GM12801 (cell line): ENCODE results near the gene PAX6.

Experiments used
- CTCF ChIP-seq: IDR thresholded peaks from one replicate; pipeline ENCODE4 v1.5.1; 2011; ENCODE audit warnings: control low read depth; ENCODE audit not compliant: insufficient read length; ENCODE audit errors: extremely low read depth

PAX6 gene

DNA sequence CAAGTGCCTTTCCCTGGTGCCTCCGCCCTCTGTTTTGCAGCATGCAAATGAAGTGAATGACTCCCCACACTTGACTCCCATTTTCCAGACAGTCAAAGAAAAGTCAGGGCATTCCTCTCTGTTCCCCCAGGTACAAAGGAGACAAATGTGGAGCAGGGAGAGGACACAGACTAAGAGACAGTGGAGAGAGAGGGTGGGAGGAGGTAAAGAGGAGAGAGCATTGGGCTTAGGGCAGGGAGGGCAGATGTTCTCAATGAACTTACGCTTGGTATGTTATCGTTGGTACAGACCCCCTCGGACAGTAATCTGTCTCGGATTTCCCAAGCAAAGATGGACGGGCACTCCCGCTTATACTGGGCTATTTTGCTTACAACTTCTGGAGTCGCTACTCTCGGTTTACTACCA, 9.8 kb downstream of the PAX6 start:
- TF ChIP-seq CTCF: no peak

DNA sequence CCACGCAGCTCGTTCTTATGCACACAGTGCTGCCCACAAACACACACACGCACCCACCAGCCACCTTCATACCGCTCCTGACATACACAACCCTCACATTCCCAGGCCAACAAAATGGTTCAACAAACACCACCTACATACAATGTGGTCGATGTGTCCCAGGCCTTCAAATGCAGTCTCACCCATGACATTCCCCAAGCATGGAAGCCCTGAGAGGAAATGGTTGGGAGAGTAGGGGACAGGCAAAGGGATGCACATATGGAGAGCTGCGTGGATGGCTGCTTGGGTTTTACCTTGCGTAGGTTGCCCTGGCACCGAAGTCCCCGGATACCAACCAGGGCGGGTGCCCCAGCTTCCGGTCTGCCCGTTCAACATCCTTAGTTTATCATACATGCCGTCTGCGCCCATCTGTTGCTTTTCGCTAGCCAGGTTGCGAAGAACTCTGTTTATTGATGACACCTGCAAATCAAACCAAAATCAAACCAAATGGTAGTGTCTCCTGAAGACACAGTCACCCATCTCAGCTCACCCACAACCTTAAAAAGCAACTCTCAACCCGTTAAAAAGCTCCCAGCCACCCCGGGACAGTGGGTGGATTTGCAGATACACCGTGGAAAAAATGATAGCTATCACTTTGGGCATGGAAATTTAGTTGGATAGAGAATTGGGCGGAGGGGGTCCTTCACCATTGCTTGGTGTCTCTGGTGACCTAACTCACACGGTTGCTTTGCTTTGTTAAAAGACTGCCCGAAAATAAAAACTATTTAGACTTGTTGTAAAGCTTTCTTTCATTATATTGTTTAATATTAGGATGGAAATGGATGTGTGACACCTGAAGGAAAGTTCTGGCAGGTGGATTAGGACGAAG, 10.5 kb downstream of the PAX6 start:
- no peak for TF ChIP-seq CTCF

DNA sequence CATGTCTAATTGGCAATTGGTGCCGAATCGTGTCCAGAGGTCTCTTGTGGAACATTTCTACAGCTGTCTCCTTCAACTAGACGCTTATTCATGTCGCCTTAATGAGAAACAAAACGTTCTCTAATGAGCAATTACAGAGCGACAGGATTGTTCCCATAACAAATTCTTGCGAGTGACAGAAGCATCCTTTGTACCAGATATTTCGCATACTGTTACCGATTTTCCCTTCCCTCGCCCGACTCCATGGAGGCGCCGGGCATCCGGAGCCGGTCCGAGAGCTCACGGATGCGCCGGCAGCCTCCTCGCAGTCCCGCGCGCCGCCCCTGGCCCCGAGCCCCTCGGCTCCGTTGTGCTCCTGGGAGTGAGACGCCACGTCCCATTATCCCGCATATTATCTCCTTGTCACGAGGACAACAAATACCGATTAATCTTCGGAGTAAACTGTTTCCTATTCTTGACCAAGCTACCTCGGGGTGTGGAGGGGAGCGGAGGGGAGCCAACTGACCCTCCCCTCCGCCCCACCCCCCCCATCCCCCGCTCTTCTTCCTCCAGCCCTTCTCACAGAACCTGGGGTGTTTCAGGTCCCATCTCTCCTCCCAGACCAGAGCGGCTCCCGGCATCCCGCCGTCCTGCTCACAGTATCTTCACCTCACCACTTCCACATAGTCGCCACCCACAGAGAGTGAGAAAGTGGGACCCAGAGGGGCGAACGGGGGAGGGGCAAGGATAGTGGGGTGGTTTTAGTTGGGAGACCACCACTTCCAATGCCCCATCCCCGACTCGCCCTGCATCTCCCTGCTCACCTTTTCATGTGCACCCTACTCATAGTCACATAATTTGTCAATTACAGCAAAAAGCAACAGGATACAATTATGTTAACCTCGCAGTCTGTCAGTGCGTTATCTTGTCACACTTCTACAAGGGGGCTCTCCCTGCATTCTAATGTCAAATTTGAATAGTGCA, 11.4 kb downstream of the PAX6 start:
- no peak for TF ChIP-seq CTCF

DNA sequence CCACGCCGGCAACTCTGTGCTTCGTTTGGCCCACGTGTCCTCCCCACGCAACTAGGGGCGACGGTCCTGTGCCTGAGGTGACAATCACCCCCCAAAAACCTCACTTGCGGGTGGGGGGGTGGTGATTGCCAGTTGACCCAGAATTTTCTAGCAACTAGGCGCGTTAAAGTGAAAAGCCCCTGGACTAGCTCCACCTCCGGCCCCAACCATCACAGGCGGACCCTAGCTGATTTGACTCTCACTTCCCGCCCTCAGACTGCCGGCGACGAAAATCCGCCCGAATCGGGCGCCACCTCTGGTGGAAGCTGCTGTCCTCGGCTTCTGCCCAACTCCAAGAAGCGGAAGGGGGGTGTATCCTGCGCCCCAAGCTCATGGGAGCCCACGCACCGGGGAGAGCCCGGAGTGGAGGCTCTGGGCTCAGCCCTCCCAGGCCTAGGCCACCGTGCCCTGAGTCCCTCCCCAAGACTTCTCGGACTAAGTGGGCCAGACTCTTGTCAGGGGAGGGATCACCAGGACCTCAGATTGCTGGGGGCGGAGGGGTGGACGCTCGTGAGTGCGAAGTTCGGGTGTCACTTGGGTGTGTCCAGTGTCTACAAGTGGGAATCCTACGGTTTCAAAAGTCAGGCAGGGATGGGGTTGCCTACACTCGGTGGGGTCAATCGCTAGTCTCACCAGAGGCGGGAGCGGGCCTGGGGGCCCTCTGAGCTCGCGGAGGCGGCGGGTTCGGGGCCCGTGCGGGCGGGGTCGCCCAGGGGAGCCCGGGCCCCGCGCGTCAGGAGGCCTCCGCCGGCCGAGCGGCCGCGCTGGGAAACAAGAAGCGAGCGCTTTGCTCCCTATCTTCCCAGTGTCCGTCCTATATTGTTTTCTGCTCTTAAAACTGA, 12.3 kb downstream of the PAX6 start:
- TF ChIP-seq CTCF: no peak

GRCh38 chr11:31798057-31798553, 13.0 kb downstream of the PAX6 start:
- TF ChIP-seq CTCF: no peak

GRCh38 chr11:31797190-31798056, 13.7 kb downstream of the PAX6 start:
- TF ChIP-seq CTCF: no peak
